ENCODE data around the gene FOXP1.

GRCh38 chr3:71387586-71387985 is 195.9 kb downstream of the FOXP1 start:
- TF ChIP-seq POLR2A (IDR thresholded peaks at IDR 0.05) (no peak), CTCF (IDR thresholded peaks at IDR 0.05) (no peak), POLR2AphosphoS5 (IDR thresholded peaks at IDR 0.05) (no peak), EP300 (IDR thresholded peaks at IDR 0.05) (no peak)
